Natural killer cell (primary cell): ENCODE data around the gene HSD17B1. TPM values are rescaled to one million over a fixed set of nuclear protein-coding genes. Genes with fewer than 3 reads are reported as not detected.

Source experiments
- ATAC-seq, 3 donors: fragments of 150-1000 bp in 2 of 3; fragments of 200-7000 bp in 1 of 3; cut with Tn5 transposase; 1 replicate in 1 of 3; 2 replicates in 2 of 3; pipeline ENCODE4 v1.10.0; 2021; ENCODE audit warnings: mild to moderate bottlenecking in 2 of 3, moderate library complexity in 2 of 3
- DNase-seq, 2 donors: peaks; one replicate each; pipeline versions ENCODE4 v3.0.0 to v3.0.0-alpha.2; 2013 to 2021; ENCODE audit warnings: mixed read lengths in 1 of 2
- H3K27ac ChIP-seq: one replicate; pipeline ENCODE4 v1.5.1; 2013; ENCODE audit warnings: mild to moderate bottlenecking, low read length
- H3K27me3 ChIP-seq: one replicate; pipeline ENCODE4 v1.6.1; 2013; ENCODE audit warnings: low read length; ENCODE audit not compliant: control insufficient read depth, insufficient read depth
- H3K36me3 ChIP-seq: one replicate; pipeline ENCODE4 v1.6.1; 2013; ENCODE audit warnings: low read length; ENCODE audit not compliant: control insufficient read depth, insufficient read depth
- H3K4me1 ChIP-seq: one replicate; pipeline ENCODE4 v1.6.1; 2013; ENCODE audit warnings: low read length; ENCODE audit not compliant: control insufficient read depth, insufficient read depth
- H3K4me3 ChIP-seq: one replicate; pipeline ENCODE4 v1.5.1; 2013; ENCODE audit warnings: low read length
- H3K9me3 ChIP-seq: one replicate; pipeline ENCODE4 v1.6.1; 2013; ENCODE audit warnings: low read length; ENCODE audit not compliant: control insufficient read depth, insufficient read depth
- H3K27ac Mint-ChIP-seq, 2 donors: one replicate each; pipeline ENCODE4 v1.8.0; 2022; ENCODE audit warnings: mild to moderate bottlenecking in 2 of 2, mixed read lengths in 2 of 2, moderate library complexity in 1 of 2
- H3K27me3 Mint-ChIP-seq, 2 donors: one replicate each; pipeline ENCODE4 v1.8.0; 2022; ENCODE audit warnings: low read depth in 2 of 2, mixed read lengths in 2 of 2
- H3K36me3 Mint-ChIP-seq: one replicate; pipeline ENCODE4 v1.8.0; 2022; ENCODE audit warnings: mixed read lengths
- H3K4me1 Mint-ChIP-seq, 2 donors: one replicate each; pipeline ENCODE4 v1.8.0; 2022; ENCODE audit warnings: mixed read lengths in 2 of 2
- H3K4me3 Mint-ChIP-seq: one replicate; pipeline ENCODE4 v1.8.0; 2022; ENCODE audit warnings: mild to moderate bottlenecking, moderate library complexity, mixed read lengths
- H3K9me3 Mint-ChIP-seq, 2 donors: one replicate each; pipeline ENCODE4 v1.8.0; 2022; ENCODE audit warnings: mixed read lengths in 2 of 2
- WGBS: methylation state at CpG from one replicate; pipeline ENCODE4 v1.1.7; 2013; ENCODE audit warnings: missing lambda C conversion rate; ENCODE audit not compliant: insufficient coverage; 5-methylcytosine and 5-hydroxymethylcytosine counted together
- intact Hi-C: fragments of 100-400 bp; cut with micrococcal nuclease; formaldehyde crosslinking; loops from one replicate; pipeline ENCODE4 v1.14.2; 2022
- total RNA-seq, 4 donors: library from RNA; stranded (reverse); fragments of 120-200 nt in 1 of 4; gene quantifications; one replicate each; pipeline versions ENCODE4 v1.2.3 to v1.2.4, GENCODE V29; 2013 to 2022
- TF ChIP-seq, protein P1 (sequence below): fragments of 200-600 bp; IDR thresholded peaks from one replicate; pipeline ENCODE4 v1.8.0; 2022; ENCODE audit warnings: antibody characterized with exemption

Gene HSD17B1
- total RNA-seq, 3 donors from 2014 or later (not counting 1 experiment from before 2014, with no cell fraction given): 0.68 to 1.6 (median 1.2) TPM

DNA sequence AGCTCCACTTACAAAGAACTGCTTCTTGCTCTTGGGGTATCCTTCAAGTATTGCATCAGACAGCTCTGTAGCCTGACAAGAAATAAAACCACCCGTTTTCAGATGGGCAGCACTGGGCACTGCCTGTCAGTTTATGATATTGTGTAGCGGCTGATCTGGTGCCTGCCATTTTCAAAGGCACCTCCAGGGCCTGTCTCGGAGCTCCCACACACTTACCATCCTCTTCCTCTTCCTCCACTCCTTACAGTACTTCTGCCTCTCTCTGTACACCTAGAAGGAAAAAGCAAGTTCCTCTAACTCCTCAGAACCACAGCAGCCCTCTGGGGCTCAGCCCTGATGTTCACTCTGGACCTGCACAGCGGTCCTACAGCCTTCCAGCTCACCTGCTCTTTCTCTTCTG is 20.4 kb downstream of the HSD17B1 start:
- no peak for ATAC-seq
- no peak for DNase-seq
- no peak overlapping the region for H3K27ac ChIP-seq
- Mint-ChIP-seq H3K4me3 (no peak overlapping the region), H3K36me3 (peaks cover 11% of the 10 kb centered on the region), H3K27ac (peak overlapping the region in 1 of 2 donors; percentile 50), H3K9me3 (no peaks in the 10 kb centered on the region), H3K4me1 (peaks cover 33 to 38% of the 10 kb centered on the region in 2 donors), H3K27me3 (no peaks in the 10 kb centered on the region)
- intact Hi-C loops: no loop called here
- H3K27me3 ChIP-seq: no peaks in the 10 kb centered on the region
- H3K9me3 ChIP-seq: no peaks in the 10 kb centered on the region
- peaks cover 57% of the 10 kb centered on the region for H3K36me3 ChIP-seq
- H3K4me3 ChIP-seq: no peak overlapping the region
- WGBS: 88% methylated on average over 4 of the region's 4 CpGs
- TF ChIP-seq, protein P1, sequence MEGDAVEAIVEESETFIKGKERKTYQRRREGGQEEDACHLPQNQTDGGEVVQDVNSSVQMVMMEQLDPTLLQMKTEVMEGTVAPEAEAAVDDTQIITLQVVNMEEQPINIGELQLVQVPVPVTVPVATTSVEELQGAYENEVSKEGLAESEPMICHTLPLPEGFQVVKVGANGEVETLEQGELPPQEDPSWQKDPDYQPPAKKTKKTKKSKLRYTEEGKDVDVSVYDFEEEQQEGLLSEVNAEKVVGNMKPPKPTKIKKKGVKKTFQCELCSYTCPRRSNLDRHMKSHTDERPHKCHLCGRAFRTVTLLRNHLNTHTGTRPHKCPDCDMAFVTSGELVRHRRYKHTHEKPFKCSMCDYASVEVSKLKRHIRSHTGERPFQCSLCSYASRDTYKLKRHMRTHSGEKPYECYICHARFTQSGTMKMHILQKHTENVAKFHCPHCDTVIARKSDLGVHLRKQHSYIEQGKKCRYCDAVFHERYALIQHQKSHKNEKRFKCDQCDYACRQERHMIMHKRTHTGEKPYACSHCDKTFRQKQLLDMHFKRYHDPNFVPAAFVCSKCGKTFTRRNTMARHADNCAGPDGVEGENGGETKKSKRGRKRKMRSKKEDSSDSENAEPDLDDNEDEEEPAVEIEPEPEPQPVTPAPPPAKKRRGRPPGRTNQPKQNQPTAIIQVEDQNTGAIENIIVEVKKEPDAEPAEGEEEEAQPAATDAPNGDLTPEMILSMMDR: no peak
- H3K4me1 ChIP-seq: peaks cover 15% of the 10 kb centered on the region

DNA sequence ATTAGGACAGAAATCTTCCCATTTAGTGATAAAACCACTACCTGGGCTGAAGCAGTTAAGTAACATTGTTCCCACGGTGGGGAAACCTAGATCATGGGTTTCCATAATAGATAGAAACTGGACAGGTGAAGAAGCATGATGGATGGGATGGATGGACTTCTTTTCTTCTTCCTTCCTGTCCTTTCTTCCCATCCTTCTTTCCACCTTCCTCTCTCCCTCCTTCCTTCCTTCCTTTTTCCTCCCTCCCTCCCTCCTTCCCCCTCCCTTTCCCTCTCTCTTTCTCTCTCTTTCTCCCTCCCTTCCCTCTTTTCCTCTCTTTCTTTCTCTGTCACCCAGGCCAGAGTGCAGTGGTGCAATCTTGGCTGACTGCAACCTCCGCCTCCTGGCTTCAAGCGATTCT is 21.7 kb downstream of the HSD17B1 start:
- intact Hi-C loops: no loop called here
- 100% methylated on average over 2 of the region's 3 CpGs for WGBS
- H3K27me3 Mint-ChIP-seq: no peaks in the 10 kb centered on the region
- H3K4me1 ChIP-seq: peaks cover 18% of the 10 kb centered on the region
- H3K4me1 Mint-ChIP-seq: peaks cover 36% of the 10 kb centered on the region in 2 donors
- TF ChIP-seq, protein P1: no peak
- H3K27me3 ChIP-seq: no peaks in the 10 kb centered on the region
- no peak overlapping the region for H3K27ac Mint-ChIP-seq
- H3K36me3 ChIP-seq: peaks cover 47% of the 10 kb centered on the region
- ATAC-seq: no peak
- H3K4me3 ChIP-seq: no peak overlapping the region
- H3K9me3 ChIP-seq: no peaks in the 10 kb centered on the region
- H3K9me3 Mint-ChIP-seq: no peaks in the 10 kb centered on the region
- H3K4me3 Mint-ChIP-seq: no peak overlapping the region
- DNase-seq: no peak
- H3K27ac ChIP-seq: no peak overlapping the region
- peaks cover 11% of the 10 kb centered on the region for H3K36me3 Mint-ChIP-seq

DNA sequence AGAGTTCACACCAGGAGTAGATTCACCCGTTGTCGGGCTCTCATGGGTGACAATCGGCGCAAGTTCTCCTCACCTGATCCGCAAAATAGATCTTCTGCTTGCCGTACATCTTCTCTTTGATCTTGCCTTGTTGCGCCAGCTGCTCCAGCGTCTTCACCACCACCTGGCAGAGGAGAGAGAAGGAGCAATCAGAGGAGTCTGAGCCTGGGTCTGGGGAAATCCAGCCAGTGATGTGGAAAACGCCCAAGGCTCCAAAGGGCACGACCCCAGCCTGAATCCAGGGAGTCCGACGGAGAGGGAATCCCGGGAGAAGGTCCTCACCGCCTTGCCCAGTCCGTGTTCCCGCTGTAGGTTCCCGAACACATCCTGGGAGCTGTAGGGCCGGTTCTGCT is 24.4 kb downstream of the HSD17B1 start:
- peak overlapping the region; percentile 88 for H3K4me3 ChIP-seq
- no peak for DNase-seq
- H3K4me1 ChIP-seq: peaks cover 18% of the 10 kb centered on the region
- peak overlapping the region; percentile 79 for H3K27ac ChIP-seq
- 16% methylated on average over 18 of the region's 18 CpGs for WGBS
- intact Hi-C loops: loop anchor here (2.0 to 5.0 kb wide), 2 partner anchors 32 to 185 kb away; partner anchors contain the start of genes RAMP2, RETREG3 and TUBG1
- ATAC-seq: no peak
- Mint-ChIP-seq H3K27ac (peak overlapping the region; percentile 95 to 96), H3K4me3 (peak overlapping the region; percentile 42), H3K4me1 (peaks cover 36 to 39% of the 10 kb centered on the region in 2 donors), H3K27me3 (no peaks in the 10 kb centered on the region), H3K36me3 (peaks cover 11% of the 10 kb centered on the region), H3K9me3 (no peaks in the 10 kb centered on the region)
- TF ChIP-seq, protein P1: no peak
- H3K36me3 ChIP-seq: peaks cover 50% of the 10 kb centered on the region
- no peaks in the 10 kb centered on the region for H3K9me3 ChIP-seq
- H3K27me3 ChIP-seq: no peaks in the 10 kb centered on the region
